Measurements from ENCODE around the gene ATP5PO.

DNA sequence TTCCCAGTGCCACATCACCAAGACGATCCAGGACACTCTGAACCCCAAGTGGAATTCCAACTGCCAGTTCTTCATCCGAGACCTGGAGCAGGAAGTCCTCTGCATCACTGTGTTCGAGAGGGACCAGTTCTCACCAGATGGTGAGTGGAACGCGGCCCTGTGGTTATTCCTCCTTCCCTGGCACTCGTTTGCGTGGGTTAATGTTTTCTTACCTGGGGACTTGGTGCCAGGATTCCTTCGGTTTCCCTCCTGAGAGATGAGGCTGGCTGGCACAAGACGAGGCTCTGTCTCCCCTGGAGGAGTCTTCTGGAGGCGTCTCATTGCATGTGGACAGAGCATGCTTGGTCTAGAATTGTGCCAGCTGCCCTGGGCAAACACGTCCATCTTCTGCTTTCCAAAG, 29.3 kb downstream of the ATP5PO start:
- TF ChIP-seq, protein P1, sequence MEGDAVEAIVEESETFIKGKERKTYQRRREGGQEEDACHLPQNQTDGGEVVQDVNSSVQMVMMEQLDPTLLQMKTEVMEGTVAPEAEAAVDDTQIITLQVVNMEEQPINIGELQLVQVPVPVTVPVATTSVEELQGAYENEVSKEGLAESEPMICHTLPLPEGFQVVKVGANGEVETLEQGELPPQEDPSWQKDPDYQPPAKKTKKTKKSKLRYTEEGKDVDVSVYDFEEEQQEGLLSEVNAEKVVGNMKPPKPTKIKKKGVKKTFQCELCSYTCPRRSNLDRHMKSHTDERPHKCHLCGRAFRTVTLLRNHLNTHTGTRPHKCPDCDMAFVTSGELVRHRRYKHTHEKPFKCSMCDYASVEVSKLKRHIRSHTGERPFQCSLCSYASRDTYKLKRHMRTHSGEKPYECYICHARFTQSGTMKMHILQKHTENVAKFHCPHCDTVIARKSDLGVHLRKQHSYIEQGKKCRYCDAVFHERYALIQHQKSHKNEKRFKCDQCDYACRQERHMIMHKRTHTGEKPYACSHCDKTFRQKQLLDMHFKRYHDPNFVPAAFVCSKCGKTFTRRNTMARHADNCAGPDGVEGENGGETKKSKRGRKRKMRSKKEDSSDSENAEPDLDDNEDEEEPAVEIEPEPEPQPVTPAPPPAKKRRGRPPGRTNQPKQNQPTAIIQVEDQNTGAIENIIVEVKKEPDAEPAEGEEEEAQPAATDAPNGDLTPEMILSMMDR (IDR thresholded peaks at IDR 0.05), result no peak
- no peak for TF ChIP-seq POLR2A (IDR thresholded peaks at IDR 0.05)

All from esophagus squamous epithelium (tissue), 4 donors.